ENCODE data around the gene PRKAR2B.

- TF ChIP-seq, protein P1, sequence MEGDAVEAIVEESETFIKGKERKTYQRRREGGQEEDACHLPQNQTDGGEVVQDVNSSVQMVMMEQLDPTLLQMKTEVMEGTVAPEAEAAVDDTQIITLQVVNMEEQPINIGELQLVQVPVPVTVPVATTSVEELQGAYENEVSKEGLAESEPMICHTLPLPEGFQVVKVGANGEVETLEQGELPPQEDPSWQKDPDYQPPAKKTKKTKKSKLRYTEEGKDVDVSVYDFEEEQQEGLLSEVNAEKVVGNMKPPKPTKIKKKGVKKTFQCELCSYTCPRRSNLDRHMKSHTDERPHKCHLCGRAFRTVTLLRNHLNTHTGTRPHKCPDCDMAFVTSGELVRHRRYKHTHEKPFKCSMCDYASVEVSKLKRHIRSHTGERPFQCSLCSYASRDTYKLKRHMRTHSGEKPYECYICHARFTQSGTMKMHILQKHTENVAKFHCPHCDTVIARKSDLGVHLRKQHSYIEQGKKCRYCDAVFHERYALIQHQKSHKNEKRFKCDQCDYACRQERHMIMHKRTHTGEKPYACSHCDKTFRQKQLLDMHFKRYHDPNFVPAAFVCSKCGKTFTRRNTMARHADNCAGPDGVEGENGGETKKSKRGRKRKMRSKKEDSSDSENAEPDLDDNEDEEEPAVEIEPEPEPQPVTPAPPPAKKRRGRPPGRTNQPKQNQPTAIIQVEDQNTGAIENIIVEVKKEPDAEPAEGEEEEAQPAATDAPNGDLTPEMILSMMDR (conservative IDR thresholded peaks at IDR 0.05 in 1 of 2, IDR thresholded peaks at IDR 0.05 in 1 of 2; ENCODE audit: low read depth in 1 of 2, low read length in 2 of 2): no peak
- no peak for TF ChIP-seq EZH2 (IDR thresholded peaks at IDR 0.05; ENCODE audit: low read length, missing control alignments)
Measured at GRCh38 chr7:107157091-107157490, 112.6 kb downstream of the PRKAR2B start.
